GM18867 (cell line): ENCODE results near the gene TIAM2.

Experiments used
- ATAC-seq: cut with Tn5 transposase; IDR thresholded peaks from one replicate; pipeline ENCODE4 v1.9.1; 2021; ENCODE audit warnings: mild to moderate bottlenecking, moderate library complexity; ENCODE audit not compliant: unreplicated experiment

TIAM2 gene

GRCh38 chr6:155272353-155273232 lies 277.5 kb downstream of the TIAM2 start:
- ATAC-seq: no peak

- no peak for ATAC-seq
These were observed 278.3 kb downstream of the TIAM2 start for GRCh38 chr6:155273431-155273830.

DNA sequence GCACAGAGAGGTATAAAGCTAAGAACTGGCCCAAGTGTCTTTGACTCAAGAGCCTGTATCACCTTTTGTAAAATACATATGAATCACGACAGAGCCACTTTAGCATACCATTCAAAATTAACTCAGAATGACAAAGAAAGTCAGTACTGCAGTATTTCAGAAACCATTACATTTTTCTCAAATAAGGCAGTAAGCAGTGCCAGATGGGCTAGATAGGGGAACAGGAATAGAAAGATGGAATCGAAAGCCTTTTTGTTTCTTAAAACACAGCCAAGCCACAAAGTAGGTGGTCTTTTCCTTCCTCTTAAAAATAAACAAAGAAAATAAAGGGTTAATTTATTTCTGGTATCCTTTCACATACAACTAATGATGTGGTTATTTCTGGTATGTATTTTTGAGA lies 279.0 kb downstream of the TIAM2 start:
- no peak for ATAC-seq

DNA sequence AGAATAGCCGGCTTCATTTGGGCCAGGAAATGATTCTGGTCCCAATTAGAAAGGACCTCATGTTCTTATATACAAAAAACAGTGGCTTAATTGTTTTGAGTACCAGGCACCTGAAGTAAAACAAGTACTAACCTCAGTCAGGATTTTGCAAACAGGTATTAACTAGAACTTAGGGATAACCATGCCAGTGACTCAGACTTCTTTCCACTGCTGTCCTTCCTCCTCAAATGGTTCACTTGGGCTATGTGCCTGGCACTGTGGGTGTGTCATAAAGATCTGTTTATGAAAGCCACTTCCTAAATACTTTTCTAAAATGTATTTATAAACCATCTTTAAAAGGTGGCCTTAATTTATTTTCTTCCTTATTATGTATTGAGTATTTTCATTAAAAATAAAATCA lies 279.4 kb downstream of the TIAM2 start:
- ATAC-seq: no peak

DNA sequence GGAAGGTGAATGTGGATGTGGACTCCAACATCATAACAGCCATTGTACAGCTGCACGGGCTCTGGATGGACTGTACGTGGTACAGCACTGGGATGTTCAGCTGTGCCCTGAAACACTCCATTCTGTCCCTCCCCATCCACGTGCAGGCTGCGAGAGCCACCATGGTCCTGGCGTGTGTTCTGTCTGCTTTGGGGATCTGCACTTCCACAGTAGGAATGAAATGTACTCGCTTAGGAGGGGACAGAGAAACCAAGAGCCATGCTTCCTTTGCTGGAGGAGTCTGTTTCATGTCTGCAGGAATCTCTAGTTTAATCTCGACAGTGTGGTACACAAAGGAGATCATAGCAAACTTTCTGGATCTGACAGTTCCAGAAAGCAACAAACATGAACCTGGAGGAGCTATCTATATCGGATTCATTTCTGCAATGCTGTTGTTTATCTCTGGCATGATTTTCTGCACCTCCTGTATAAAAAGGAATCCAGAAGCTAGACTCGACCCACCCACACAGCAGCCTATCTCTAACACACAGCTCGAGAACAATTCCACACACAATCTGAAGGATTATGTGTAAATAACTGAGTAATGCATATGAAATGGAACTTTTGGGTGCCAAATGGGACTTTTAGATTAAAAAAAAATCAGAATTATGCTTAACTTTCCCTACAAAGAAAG lies 280.8 kb downstream of the TIAM2 start:
- no peak for ATAC-seq

- no peak for ATAC-seq
These were observed 281.5 kb downstream of the TIAM2 start for GRCh38 chr6:155276638-155277037.

- ATAC-seq: no peak
These were observed 283.4 kb downstream of the TIAM2 start for GRCh38 chr6:155278319-155279049.

DNA sequence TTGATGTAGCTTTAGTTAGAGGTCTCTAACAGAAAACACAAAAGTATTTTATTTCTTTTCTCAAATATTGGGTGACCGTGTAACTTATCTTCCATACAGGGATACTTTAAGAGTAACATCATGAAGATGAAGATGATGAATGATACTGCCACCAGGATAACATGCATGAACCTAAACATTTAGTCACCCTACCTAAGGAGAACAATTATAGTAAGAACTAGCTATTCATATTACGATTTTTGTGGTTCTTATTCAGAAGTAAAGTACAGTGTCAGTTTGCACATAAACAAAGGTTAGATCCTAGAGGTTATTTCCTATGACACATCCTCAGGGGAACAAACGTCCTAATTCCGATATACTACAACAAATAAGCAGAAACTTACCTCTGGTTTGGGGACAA lies 289.7 kb downstream of the TIAM2 start:
- ATAC-seq: no peak

- no peak for ATAC-seq
These were observed 292.6 kb downstream of the TIAM2 start for GRCh38 chr6:155287762-155288161.

DNA sequence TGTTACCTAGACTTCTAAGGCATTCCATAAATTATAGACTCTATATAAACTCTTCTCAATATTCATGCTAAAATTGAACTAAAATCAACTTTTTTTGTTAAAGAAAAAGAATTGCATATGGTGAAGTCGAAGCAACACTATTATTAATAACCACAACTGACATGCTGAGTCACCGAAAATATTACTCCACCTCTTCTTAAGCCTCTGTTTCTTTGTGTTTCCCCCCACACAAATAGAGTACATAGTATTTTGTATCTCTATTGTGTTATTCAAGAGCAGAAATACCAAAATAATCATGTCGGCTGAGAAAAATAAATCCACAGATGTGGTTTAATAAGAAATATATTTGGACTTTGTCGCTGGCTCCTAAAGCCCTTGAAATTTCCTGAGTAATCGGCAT lies 295.4 kb downstream of the TIAM2 start:
- no peak for ATAC-seq

DNA sequence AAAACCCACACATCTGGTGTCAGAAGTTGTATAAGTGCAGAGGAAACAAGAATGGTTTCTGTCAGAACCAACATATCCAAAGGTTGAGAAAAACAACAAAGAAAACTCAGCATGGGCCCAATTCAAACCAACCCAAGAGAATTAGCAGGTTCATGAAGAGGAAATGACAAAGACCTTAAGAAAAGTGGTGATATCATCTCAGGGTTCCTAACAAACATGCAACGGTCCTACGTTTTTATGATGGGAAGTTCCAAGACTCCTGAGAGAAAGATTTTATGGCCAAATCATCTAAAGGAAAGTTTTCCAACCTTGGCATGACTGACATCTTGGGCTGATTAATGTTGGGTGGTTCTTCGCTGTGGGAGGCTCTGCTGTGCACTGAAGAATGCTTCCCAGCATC lies 296.2 kb downstream of the TIAM2 start:
- no peak for ATAC-seq

DNA sequence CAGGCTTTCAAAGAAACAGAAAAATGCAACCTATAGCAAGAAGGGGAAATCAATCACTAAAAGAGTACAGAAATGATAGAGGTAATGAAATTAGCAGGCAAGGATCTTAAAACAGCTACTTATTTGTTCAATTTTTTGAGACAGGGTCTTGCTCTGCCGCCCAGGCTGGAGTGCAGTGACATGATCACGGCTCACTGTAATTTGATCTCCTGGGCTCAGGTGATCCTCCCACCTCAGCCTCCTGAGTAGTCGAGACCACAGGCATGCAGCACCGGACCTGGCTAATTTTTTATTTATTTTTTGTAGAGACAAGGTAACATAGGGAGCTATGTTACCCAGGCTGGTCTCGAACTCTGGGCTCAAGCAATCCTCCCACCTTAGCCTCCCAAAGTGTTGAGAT lies 297.6 kb downstream of the TIAM2 start:
- ATAC-seq: no peak

DNA sequence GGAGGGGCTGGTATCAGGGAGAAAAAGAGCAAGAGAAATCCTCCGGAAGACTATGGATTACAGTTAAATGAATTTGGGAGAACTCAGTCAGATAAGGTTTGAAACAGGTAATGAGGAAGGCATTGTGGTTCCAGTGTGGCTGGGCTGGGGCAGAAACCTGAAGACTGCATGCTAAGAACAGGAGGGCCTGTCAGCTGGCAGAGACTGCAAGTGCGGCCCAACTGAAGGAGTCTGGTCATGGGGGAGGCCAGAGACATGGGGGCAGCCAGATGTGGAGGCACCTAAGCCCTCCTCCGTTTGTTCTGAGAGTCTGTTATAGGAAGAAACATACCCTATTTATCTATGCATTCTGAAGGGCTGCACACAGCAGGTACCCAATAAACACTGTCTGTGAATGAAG lies 302.6 kb downstream of the TIAM2 start:
- no peak for ATAC-seq

GRCh38 chr6:155301867-155302266 lies 306.8 kb downstream of the TIAM2 start:
- no peak for ATAC-seq

- ATAC-seq: no peak
These were observed 308.3 kb downstream of the TIAM2 start for GRCh38 chr6:155303361-155303870.

GRCh38 chr6:155306958-155307357 lies 311.8 kb downstream of the TIAM2 start:
- no peak for ATAC-seq
